Limb (tissue), 2 donors: ENCODE data around the gene ATP5PB.
A peak's percentile ranks its signal among the peaks of the same experiment; 100 is the strongest.

ENCODE experiments used
- DNase-seq, 2 donors: peaks; one replicate each; pipeline ENCODE4 v3.0.0-alpha.2; 2016; ENCODE audit errors: extremely low spot score in 2 of 2

The ATP5PB gene

DNA sequence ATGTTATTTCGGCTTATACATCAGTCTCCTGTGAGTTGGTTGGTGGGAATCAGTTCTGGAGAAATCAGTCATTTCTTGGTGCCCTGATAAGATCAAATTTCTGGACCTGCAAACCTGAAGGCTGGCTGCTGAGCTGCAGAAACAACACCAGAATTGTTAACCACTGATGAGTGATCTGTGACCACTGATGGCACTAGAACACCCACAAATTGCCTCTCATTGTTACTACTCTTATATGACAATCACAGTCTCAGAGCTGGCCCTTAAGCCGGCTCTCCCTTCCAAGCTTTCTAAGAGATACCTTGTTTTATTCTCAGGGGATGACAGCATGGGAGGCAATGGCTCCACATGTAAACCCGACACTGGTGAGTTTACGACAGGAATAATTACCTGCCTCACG lies 26.4 kb downstream of the ATP5PB start:
- no peak for DNase-seq

DNA sequence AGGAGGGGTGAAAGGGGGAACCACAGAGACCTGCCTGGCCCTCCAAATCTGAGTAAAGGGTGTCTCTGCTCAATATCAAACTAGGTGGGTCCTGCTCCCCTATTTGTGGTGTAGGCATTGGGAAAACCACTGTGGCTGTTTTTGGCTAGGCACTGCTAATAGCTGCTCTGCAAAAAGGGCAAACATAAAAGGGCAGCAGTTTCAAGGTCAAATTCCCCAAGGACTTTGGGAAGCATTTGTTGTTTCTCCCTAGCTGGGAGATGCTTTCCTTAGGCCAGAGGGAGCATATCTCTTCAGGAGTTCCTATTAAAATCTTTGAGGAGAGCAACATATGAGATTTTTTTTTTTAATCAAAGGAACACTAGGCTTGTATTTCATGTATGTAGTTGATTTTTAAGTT lies 26.9 kb downstream of the ATP5PB start:
- DNase-seq: no peak

GRCh38 chr1:111476761-111477309 lies 27.6 kb downstream of the ATP5PB start:
- DNase-seq: no peak

GRCh38 chr1:111480674-111481073 lies 31.4 kb downstream of the ATP5PB start:
- no peak for DNase-seq

- peak; percentile 54 to 75 for DNase-seq
Observed at GRCh38 chr1:111481387-111482221, 32.3 kb downstream of the ATP5PB start.

GRCh38 chr1:111483166-111483565 lies 33.9 kb downstream of the ATP5PB start:
- no peak for DNase-seq

DNA sequence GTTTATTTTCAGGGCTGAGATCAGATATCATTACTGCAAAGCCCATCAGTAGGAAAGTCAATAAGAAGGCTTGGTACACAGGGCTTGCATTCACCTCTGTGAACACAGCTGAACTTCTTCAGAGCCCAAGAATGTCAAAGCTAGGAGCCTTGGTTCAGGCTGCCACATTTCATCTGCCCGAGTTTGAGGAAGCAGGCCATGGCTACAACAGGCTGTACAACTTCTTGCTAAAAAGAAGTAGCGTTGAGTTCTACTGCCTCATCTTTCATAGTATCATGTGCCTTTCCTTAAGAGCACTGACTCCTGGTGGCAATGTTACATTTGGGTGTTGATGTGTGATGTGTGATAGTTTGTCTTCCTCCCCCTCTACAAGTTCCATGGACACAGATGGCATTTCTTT lies 34.6 kb downstream of the ATP5PB start:
- no peak for DNase-seq

- no peak for DNase-seq
Observed at GRCh38 chr1:111484391-111485026, 35.2 kb downstream of the ATP5PB start.

DNA sequence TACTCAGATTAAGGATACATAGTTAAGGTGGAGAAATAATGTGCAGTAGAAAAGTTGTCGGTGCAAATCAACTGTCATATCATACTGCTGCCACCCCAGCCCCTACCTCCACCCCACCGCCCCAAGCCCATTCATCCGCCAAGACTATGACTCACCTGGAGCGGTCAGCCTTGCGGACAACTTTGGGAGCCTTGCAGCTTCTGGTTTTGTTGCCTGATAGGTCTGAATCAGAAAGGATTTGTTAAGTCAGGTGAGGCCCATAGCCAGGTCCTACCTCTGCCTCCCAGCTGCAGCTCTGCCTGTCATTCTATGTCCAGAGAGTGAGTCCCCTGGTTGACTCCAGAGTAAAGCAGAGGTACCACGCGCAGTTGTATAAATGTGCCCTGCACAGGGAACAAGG lies 37.2 kb downstream of the ATP5PB start:
- DNase-seq: no peak

GRCh38 chr1:111487133-111487532 lies 37.9 kb downstream of the ATP5PB start:
- no peak for DNase-seq

DNA sequence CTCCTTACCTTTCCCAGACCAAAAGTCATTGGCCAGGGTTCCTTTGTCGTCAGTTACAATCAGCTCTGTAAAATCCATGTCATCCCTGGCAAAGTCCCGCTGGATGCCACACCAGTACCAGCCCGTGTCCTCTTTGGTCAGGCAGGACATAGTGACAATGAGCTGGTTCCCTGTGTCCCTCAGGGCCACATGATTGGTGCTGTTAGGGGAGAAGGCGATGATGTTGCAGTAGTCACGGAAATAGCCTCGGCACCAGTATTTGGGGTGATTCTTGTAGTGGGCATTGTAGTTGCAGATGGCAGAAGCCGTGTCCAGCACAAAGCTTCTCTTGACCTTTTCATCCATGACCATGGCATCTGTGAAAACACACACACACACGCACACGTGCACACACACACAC lies 39.4 kb downstream of the ATP5PB start:
- no peak for DNase-seq

DNA sequence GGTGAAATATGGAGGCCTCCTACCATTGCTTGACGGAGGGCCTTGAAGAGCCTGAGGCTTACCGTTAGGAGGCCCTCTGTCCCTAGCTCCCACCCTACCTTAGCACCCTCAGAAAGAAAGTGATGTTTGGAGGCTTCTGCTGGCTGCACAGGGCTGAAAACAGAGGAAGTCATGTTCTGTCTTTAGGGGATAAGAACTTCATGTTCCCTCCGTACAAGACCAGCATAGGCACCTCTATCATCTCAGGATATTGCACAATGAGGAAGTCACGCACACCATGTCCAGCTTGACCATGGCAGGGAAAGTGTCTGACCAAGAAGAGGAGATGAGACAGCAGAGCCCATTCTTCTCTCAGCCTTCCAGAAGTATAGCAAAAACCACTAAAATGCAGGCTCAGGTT lies 40.3 kb downstream of the ATP5PB start:
- DNase-seq: no peak

GRCh38 chr1:111490220-111490619 lies 41.0 kb downstream of the ATP5PB start:
- no peak for DNase-seq

- no peak for DNase-seq
Observed at GRCh38 chr1:111491070-111491469, 41.8 kb downstream of the ATP5PB start.

GRCh38 chr1:111496398-111496797 lies 47.1 kb downstream of the ATP5PB start:
- no peak for DNase-seq

DNA sequence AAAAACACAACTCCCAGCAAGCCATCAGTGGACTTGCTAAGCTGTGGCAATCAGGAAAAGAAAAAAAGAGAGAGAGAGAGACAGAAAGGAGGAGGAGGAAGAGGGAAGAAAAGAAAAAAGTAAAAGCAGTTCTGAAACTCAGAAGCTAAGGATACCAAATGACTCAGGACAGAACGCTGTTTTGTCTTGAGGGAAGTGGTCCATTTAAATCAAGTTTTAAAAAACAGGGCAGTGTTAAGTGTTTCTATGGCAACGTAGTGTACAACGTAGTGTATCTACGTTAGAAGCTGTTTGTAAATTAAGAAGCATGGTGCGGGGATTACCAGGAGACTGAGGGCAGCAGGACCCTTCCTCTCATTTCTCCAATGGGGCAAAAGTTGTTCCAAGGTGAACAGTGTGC lies 48.3 kb downstream of the ATP5PB start:
- no peak for DNase-seq

GRCh38 chr1:111499026-111499785 lies 49.9 kb downstream of the ATP5PB start:
- DNase-seq: no peak

DNA sequence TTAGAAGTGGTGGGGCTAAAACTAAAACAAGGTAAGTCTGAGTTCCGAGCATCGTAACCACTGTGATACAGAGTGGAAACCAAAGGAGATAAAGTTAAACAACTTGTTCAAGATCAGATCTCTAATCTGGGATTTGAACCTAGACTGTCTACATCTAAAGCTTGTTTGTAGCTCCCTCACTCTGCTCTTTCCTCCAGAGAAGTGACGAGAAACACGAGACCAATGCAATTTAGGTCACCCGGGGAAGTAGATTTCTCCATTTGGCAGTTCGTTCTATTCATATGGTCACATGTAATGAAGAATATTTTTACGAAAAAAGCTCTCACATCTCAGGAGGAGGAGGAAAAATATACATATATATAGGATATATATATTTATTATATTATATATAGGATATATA lies 52.4 kb downstream of the ATP5PB start:
- no peak for DNase-seq

GRCh38 chr1:111503585-111504060 lies 54.4 kb downstream of the ATP5PB start, which contains the start of the genes ADORA3 and TMIGD3:
Gene ADORA3 (minus strand): TSS chr1:111503633. CDS start chr1:111503354, 279 bp downstream.
Gene TMIGD3 (minus strand): TSS chr1:111503633. CDS start chr1:111503354, 279 bp downstream.
- no peak for DNase-seq

DNA sequence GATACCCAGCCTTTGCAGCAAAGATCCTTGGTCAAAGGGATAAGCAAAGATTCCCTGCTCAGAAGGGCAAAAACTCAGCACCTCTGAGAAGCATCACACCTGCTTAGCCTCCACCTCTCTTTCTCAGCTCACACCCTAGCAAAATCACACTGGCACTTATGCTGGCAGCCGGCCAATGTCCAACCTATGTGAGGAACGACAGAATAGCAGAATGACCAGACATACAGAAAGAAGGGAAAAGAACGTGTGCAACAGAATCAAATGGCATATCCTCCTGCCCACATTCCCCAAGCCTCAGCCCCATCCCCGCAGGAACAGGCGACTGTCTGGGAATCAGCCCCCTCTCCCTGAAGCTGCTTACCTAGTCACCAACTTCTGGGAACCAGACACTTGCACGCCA lies 54.8 kb downstream of the ATP5PB start:
- no peak for DNase-seq

- DNase-seq: no peak
Observed at GRCh38 chr1:111505641-111506119, 56.4 kb downstream of the ATP5PB start.

DNA sequence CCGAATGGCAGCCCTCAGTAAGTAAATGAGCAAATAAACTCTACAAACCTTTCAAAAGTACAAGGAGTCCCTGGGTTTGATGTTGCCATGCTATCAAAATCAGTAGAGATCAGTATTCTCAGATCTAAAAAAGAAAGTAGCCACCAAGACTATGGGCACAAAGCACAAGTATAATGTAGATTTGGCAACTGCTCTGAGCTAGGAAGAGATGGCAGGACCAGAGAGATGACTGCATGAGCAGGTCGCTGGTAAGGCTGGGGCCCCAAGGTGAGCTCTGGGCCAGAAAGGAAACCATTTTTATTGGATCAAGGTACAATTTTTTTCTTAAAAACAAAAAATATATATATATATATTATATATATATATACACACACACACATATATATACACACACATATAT lies 57.3 kb downstream of the ATP5PB start:
- no peak for DNase-seq
